ENCODE data around the gene KRT39. TPM values are rescaled to one million over a fixed set of nuclear protein-coding genes. Genes with fewer than 3 reads are reported as not detected.

The KRT39 gene
- total RNA-seq, 1 donor from 2014 or later = not detected

DNA sequence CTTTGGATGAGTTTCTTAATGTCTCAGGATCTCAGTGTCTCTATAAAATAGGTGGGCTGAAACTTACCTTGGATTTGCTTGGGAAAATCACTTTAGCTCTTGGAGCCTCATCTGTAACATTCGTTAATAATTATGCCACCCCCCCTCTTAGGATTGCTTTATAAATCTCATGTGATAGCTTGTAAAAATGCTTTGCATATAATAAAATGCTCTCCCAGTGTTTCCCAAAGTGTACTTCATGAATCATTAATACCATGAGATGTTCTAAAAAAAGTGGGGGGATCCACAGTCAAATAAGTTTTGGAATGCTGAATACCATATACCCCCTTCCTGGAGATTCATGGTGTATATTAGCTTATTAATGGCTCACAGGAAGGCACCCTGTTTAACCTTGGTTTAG, 5.2 kb downstream of the KRT39 start:
- H3K4me3 Mint-ChIP-seq = no peak overlapping the region
- TF ChIP-seq, protein P1, sequence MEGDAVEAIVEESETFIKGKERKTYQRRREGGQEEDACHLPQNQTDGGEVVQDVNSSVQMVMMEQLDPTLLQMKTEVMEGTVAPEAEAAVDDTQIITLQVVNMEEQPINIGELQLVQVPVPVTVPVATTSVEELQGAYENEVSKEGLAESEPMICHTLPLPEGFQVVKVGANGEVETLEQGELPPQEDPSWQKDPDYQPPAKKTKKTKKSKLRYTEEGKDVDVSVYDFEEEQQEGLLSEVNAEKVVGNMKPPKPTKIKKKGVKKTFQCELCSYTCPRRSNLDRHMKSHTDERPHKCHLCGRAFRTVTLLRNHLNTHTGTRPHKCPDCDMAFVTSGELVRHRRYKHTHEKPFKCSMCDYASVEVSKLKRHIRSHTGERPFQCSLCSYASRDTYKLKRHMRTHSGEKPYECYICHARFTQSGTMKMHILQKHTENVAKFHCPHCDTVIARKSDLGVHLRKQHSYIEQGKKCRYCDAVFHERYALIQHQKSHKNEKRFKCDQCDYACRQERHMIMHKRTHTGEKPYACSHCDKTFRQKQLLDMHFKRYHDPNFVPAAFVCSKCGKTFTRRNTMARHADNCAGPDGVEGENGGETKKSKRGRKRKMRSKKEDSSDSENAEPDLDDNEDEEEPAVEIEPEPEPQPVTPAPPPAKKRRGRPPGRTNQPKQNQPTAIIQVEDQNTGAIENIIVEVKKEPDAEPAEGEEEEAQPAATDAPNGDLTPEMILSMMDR (IDR thresholded peaks at IDR 0.05) = no peak
- no peaks in the 10 kb centered on the region for H3K4me1 Mint-ChIP-seq
- H3K27me3 Mint-ChIP-seq = peaks cover 13% of the 10 kb centered on the region
- ChIA-PET CTCF (interaction anchor here (1.1 kb wide), 1 partner anchor 9 kb away, joined by 3 read pairs; no protein-coding TSS in a partner anchor), POLR2A (no interaction called here)
- no peaks in the 10 kb centered on the region for H3K9me3 Mint-ChIP-seq
- no peaks in the 10 kb centered on the region for H3K36me3 Mint-ChIP-seq (ENCODE audit: low read depth)
- intact Hi-C loops (cut with micrococcal nuclease) = no loop called here
- ATAC-seq (ENCODE audit: low read depth) = no peak
- no peak overlapping the region for H3K27ac Mint-ChIP-seq
- no peak for DNase-seq

DNA sequence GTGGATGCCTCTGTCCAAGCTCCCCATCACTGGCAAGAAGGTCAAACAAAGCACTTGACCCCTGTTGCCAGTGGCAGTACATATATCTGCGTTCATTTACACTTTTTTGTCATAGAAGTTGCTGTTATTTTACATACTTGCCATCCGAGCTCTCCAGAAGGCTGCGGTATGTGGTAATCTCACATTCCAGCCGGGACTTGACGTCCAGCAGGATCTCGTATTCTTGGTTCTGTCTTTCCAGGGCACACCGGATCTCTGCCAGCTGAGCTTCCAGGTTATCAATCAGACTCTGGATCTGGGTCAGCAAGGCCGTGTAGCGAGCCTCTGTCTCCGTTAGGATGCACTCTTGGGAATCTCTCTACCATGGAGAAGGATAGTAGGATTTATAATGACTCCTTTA, 6.6 kb downstream of the KRT39 start:
- POLR2A ChIA-PET = interaction anchor here (0.7 kb wide), 1 partner anchor 9 kb away, joined by 4 read pairs; no protein-coding TSS in a partner anchor
- ATAC-seq (ENCODE audit: low read depth) = no peak
- CTCF ChIA-PET = no interaction called here
- H3K9me3 Mint-ChIP-seq = no peaks in the 10 kb centered on the region
- H3K4me1 Mint-ChIP-seq = no peaks in the 10 kb centered on the region
- DNase-seq = no peak
- intact Hi-C loops (cut with micrococcal nuclease) = no loop called here
- H3K27ac Mint-ChIP-seq = no peak overlapping the region
- no peak overlapping the region for H3K4me3 Mint-ChIP-seq
- TF ChIP-seq, protein P1 (IDR thresholded peaks at IDR 0.05) = no peak
- H3K36me3 Mint-ChIP-seq (ENCODE audit: low read depth) = no peaks in the 10 kb centered on the region
- H3K27me3 Mint-ChIP-seq = peaks cover 14% of the 10 kb centered on the region

DNA sequence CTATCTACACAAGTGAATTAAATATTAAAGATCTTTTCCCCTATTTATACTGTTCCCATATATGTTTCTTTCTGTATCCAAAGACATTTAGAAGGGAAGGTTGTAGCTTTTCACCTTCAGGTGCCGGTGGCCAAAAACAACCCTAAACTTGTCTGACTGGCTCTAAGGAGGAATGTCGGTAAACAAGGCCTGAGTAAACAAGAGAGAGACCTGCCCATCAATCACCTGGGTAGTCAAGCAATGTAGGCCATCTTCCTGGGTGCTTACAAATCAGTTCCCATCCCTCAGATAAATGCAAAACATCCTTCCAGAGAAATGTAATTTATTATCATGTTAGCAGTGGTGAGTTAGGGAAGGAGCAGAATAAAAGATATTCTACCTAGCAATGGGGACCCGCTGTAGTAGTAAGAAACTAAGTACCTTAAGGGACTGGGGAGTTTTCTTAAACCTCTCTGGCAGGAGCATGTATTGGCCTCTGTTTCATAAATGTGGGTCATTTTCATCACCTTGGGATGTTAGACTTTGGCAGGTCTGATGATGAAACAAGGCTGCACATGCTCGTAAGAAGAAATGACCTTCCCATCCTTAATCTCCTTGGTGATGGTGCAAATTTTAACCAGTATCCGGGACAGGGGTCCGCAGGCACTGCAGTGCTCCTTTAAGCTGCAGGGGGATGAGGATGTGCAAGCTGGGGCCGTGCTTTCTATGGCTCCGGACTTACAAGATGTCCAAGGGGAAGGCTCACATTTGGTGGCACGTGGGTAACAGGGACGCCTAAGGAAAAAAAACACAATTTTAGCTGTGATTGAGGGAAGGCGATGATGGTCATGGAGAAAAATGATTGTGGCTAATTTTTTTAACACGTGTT, 8.4 kb downstream of the KRT39 start:
- POLR2A ChIA-PET = no interaction called here

GRCh38 chr17:40956401-40957254, 10.1 kb downstream of the KRT39 start:
- DNase-seq (no peak), ATAC-seq (ENCODE audit: low read depth) (no peak)
- TF ChIP-seq, protein P1 (IDR thresholded peaks at IDR 0.05) = no peak
- no peak overlapping the region for H3K27ac Mint-ChIP-seq
- no peak overlapping the region for H3K4me3 Mint-ChIP-seq
- no peaks in the 10 kb centered on the region for H3K4me1 Mint-ChIP-seq
- CTCF ChIA-PET = no interaction called here
- no peaks in the 10 kb centered on the region for H3K9me3 Mint-ChIP-seq
- H3K27me3 Mint-ChIP-seq = peaks cover 11% of the 10 kb centered on the region
- POLR2A ChIA-PET = no interaction called here
- no peaks in the 10 kb centered on the region for H3K36me3 Mint-ChIP-seq (ENCODE audit: low read depth)
- intact Hi-C loops (cut with micrococcal nuclease) = no loop called here

More for the DNA sequence above, 8.4 kb downstream of the KRT39 start:
- CTCF ChIA-PET = no interaction called here
- Mint-ChIP-seq H3K4me1 (no peaks in the 10 kb centered on the region), H3K9me3 (no peaks in the 10 kb centered on the region), H3K27ac (no peak overlapping the region), H3K4me3 (no peak overlapping the region), H3K36me3 (ENCODE audit: low read depth) (no peaks in the 10 kb centered on the region), H3K27me3 (peaks cover 16% of the 10 kb centered on the region)
- no peak for DNase-seq
- intact Hi-C loops (cut with micrococcal nuclease) = no loop called here
- TF ChIP-seq, protein P1 (IDR thresholded peaks at IDR 0.05) = no peak
- ATAC-seq (ENCODE audit: low read depth) = no peak

DNA sequence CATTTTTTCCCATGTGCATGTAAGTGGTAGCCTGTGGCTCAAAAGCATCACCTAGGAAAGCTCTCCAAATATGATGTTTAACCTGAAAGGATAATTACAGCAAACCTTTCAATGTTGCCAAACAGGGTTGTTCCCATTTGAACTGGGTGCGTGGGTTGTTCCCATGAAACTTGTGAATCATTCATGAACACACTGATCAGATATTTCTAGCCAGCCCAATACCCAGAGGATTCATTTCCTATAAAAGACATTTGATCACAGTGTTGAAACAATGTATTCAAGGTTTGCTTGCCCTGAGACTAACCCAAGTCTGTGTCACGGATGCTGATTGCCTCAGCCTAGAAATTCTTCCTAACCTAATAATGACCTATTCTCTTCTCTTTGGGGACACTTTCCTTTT, 12.9 kb downstream of the KRT39 start:
- TF ChIP-seq, protein P1 (IDR thresholded peaks at IDR 0.05) = no peak
- intact Hi-C loops (cut with micrococcal nuclease) = no loop called here
- DNase-seq (no peak), ATAC-seq (ENCODE audit: low read depth) (no peak)
- ChIA-PET CTCF (no interaction called here), POLR2A (no interaction called here)
- H3K4me1 Mint-ChIP-seq = no peaks in the 10 kb centered on the region
- no peak overlapping the region for H3K4me3 Mint-ChIP-seq
- no peak overlapping the region for H3K27ac Mint-ChIP-seq
- H3K36me3 Mint-ChIP-seq (ENCODE audit: low read depth) = no peaks in the 10 kb centered on the region
- H3K27me3 Mint-ChIP-seq = peaks cover 28% of the 10 kb centered on the region
- no peaks in the 10 kb centered on the region for H3K9me3 Mint-ChIP-seq
